SK-N-SH (cell line): ENCODE data around the gene JAG2.

Source experiments
- POLR2AphosphoS5 ChIP-seq: IDR thresholded peaks from 2 replicates; pipeline ENCODE4 v1.6.1; 2012; ENCODE audit warnings: low read depth, low read length
- RFX5 ChIP-seq: IDR thresholded peaks from 2 replicates; pipeline ENCODE4 v1.6.1; 2012; ENCODE audit warnings: mild to moderate bottlenecking, improper control_type of control experiment, low read length
- TF ChIP-seq, protein P1 (sequence below): fragments of 200-600 bp; sonication (generic); IDR thresholded peaks from 2 replicates; pipeline ENCODE4 v1.6.1; 2017; ENCODE audit warnings: antibody characterized with exemption, mild to moderate bottlenecking, moderate library complexity
- TF ChIP-seq, protein P2 (sequence below): IDR thresholded peaks from 2 replicates; pipeline ENCODE4 v1.4.0; 2012; ENCODE audit warnings: low read depth, borderline replicate concordance
- TF ChIP-seq, protein P3 (sequence below): IDR thresholded peaks from 2 replicates; pipeline ENCODE4 v1.4.0; 2012; ENCODE audit warnings: low read depth, borderline replicate concordance

DNA sequence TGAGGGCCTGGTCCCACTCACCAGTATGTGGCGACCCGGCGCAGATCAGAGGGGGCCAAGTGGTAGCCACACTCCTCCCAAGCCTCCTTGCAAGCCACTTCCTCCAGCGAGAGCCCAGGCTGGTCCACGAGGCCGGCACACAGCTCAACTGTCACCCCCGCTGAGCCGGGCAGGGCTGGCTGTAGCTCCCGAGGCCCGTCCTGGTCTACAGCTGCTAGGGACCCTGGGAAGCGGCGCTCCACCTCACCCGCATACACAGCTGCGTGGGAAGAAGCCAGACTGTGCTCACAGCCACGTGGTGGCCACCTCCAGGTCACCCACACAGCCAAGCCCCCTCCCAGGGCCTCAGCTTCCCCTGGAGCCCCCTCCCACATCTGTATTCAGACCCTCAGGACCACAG is 7.9 kb upstream of the JAG2 start:
- TF ChIP-seq POLR2AphosphoS5 (no peak), RFX5 (no peak)
- TF ChIP-seq, protein P1, sequence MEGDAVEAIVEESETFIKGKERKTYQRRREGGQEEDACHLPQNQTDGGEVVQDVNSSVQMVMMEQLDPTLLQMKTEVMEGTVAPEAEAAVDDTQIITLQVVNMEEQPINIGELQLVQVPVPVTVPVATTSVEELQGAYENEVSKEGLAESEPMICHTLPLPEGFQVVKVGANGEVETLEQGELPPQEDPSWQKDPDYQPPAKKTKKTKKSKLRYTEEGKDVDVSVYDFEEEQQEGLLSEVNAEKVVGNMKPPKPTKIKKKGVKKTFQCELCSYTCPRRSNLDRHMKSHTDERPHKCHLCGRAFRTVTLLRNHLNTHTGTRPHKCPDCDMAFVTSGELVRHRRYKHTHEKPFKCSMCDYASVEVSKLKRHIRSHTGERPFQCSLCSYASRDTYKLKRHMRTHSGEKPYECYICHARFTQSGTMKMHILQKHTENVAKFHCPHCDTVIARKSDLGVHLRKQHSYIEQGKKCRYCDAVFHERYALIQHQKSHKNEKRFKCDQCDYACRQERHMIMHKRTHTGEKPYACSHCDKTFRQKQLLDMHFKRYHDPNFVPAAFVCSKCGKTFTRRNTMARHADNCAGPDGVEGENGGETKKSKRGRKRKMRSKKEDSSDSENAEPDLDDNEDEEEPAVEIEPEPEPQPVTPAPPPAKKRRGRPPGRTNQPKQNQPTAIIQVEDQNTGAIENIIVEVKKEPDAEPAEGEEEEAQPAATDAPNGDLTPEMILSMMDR, result no peak
- TF ChIP-seq, protein P2, sequence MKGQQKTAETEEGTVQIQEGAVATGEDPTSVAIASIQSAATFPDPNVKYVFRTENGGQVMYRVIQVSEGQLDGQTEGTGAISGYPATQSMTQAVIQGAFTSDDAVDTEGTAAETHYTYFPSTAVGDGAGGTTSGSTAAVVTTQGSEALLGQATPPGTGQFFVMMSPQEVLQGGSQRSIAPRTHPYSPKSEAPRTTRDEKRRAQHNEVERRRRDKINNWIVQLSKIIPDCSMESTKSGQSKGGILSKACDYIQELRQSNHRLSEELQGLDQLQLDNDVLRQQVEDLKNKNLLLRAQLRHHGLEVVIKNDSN, result no peak
- TF ChIP-seq, protein P3, sequence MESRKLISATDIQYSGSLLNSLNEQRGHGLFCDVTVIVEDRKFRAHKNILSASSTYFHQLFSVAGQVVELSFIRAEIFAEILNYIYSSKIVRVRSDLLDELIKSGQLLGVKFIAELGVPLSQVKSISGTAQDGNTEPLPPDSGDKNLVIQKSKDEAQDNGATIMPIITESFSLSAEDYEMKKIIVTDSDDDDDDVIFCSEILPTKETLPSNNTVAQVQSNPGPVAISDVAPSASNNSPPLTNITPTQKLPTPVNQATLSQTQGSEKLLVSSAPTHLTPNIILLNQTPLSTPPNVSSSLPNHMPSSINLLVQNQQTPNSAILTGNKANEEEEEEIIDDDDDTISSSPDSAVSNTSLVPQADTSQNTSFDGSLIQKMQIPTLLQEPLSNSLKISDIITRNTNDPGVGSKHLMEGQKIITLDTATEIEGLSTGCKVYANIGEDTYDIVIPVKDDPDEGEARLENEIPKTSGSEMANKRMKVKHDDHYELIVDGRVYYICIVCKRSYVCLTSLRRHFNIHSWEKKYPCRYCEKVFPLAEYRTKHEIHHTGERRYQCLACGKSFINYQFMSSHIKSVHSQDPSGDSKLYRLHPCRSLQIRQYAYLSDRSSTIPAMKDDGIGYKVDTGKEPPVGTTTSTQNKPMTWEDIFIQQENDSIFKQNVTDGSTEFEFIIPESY, result no peak
